SHP77 treated with DMSO at 0.1 percent for 48 hours (cell line): ENCODE data around the gene NIPSNAP2.
"Not testable (repeated sequence)": the region's sequence is repeated elsewhere in the genome, so short reads cannot be mapped to it uniquely, and the experiment has no call there.

Experiments
- DNase-seq: peaks from one replicate; lab custom pipeline; 2025; lab: John Stamatoyannopoulos, UW

Gene NIPSNAP2

DNA sequence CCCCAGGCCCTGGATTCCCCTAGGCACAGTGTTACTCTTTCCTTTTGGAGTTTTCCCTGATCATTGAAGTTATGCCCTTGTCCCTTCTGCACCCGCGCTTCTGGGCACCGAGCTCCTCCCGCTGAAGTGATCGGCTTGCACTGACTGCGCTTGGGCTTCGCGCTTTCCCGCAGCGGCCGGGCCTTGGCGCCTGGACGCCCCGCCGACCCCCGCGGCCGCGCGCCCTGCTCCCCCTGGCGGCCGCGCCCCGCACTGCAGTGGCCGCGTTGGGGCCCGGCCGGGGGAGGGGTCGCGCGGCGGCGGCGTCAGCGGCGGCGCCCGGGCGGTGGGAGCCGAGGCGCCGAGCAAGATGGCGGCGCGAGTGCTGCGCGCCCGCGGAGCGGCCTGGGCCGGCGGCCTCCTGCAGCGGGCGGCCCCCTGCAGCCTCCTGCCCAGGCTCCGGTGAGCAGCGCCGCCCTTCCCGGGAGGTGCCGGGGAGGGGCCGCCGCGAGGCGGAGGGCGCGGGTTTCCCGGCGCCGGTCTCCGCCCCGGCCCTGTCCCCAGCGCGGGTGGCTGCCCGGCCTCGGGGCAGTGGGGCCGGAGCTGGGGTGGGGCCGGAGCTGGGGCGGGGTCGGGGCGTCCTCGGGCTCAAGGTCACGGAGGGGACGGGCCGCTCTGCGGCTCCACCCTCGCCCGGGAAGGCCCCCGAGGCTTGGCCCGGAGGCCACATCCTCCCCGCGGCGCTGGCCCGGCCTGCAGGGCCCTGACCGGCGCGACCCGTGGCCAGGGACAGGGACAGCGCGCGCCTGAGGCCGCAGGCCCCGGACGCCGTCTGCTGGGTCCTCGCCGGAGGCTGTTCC lies at the start of gene NIPSNAP2:
Gene NIPSNAP2 (plus strand): TSS at position 325 of the 839 bp plus-strand sequence. CDS start 25 bp downstream, at position 350.
- DNase-seq, result peak; percentile 55

DNA sequence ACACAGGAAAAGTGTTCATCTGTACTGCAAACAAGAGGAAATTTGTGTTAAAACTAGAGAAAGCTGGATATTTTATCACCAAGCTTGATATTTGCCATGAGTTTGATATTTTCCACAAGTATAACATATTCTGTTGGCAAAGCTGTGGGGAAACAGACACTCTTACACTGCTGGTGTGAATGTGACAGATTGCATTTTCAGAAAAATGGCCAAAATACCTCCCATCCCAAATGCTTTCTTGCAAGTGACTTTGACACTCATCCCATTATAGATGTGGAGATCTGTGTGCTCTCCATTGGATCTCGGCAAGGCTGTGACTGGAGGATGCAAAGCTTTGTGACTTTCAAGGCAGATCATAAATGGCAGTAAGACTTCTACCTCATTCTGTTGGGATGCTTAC lies 46.6 kb upstream of the NIPSNAP2 start:
- no peak for DNase-seq

DNA sequence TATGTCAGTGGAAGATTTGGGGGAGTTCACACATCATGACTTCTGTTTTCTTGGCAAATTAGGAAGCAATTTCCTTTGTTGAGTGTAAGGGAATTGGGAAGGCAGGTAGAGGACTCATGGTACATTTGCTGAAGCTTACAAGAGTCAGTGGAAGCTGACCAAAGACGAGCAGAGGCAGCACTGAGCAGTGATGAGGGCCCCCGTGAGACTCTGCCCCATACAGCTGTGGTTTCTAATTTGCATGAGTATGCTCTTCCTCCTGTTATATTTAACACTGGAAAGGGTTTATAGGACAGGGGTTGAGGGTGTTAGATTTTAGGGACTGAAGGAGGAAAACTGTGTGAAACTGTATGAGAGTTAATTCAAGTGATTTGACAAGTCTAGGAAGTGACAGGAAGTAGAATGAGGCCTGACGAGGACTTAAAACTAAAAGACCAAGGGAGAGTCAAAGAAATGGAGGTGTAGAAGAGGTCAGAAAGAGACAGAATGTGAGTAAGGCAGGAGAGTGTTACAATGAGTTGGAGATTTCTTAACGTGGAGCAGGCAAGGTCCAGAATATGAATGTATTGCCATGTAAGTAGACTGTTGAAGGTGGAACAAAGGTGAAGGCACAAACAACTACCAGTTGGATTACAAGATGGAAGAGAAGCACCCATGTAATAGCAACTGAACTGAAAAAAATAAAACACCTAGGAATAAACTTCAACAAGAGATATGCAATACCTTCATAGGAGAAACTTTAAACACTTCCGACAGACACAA lies 36.2 kb upstream of the NIPSNAP2 start:
- DNase-seq, result no peak

DNA sequence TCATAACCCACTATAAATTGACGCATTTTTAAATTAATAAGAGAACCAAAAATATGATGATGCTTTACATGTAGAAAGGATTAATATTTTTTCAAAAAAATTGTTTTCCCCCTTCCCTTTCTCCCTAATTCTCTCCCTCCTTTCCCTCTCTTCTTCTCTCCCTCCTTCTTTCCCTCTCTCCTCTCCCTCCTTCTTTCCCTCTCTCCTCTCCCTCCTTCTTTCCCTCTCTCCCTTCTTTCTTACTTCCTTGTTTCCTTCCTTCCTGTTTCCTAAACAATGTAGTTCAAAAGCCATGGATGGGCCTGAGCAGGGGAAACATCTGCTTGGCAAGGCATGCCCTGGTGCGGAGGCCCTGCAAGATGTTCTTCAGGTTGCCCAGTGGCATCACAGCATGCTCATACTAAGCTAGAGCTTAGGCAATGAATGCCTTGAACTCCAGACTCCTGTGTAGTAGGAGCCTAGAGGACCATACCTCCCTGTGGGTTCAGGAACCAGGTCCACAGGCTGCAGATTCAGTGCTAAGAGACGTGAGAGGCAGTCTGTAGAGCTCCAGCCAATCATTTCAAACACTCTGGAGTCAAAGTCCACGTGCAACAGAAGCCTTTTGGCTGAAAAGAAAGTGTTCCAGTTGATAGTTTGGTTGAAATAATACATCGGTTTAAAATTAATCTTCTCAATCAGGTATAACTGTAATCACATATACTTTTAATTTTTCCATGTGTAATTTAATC lies 32.8 kb upstream of the NIPSNAP2 start:
- DNase-seq, result no peak

DNA sequence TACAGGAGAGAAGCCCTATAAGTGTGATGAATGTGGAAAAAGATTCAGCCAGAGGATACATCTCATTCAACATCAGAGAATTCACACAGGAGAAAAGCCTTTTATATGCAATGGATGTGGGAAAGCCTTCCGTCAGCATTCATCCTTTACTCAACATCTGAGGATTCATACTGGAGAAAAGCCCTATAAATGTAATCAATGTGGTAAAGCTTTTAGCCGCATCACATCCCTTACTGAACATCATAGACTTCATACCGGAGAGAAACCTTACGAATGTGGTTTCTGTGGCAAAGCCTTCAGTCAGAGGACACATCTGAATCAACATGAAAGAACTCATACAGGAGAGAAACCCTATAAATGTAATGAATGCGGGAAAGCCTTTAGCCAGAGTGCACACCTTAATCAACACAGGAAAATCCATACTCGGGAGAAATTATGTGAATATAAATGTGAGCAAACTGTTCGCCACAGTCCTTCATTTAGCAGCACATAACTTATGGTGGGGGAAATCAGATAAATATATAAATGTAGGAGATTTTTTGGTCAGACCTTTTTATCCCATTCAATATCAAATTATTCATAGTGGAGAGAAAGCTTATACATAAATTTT lies 24.8 kb upstream of the NIPSNAP2 start:
- DNase-seq, result no peak

DNA sequence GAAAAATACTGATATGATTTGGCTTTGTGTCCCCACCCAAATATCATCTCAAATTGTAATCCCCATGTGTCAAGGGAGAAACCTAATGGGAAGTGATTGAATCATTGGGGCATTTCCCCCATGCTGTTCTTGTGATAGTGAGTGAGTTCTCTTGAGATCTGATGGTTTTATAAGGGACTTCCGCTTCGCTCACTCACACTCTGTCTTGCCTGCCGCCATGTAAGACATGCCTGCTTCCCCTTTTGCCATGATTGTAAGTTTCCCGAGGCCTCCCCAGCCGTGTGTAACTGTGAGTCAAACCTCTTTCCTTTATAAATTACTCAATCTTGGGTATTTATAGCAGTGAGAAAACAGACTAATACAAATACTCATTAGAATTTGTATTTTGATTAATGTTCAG lies 17.8 kb upstream of the NIPSNAP2 start:
- DNase-seq, result no peak

DNA sequence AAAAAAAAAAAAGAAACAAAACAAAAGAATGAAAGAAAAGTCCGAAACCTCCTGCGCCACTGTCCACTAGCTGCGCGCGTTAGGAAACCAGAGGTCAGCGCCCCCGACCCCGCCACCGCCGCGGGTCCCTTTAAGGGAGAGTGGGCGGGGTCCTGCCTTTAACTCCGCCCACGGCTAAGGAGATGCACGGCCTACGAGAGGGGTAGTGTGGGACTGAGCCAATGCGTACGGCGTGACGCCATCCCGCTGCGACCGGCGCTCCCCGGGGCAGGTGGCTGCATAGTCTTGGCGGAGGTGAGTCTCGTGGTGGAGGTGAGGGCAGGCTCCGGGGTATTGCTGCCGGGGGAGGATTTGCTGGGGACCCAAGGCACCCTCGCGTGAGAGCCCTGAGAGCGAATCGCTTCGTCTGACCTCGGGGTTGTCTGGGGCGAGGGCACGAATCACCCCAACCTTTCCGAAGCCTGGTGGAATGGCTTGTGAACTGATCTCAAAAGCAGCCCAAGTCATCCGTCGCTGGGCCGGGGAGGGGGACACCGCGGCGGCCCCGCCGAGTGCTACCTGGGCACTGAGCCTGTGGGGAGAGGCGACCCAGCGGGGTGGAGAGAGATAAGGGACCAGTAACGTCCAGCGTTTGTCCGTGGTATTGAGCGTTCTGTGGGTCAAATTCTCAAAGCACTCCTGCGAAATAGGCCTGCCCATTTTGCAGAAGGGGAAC lies 12.6 kb upstream of the NIPSNAP2 start, which contains the start of gene MRPS17:
Gene MRPS17 (plus strand): TSS at position 241 of the 715 bp plus-strand sequence. CDS start 1,319 bp downstream, outside the sequence.
- peak; percentile 94 for DNase-seq

DNA sequence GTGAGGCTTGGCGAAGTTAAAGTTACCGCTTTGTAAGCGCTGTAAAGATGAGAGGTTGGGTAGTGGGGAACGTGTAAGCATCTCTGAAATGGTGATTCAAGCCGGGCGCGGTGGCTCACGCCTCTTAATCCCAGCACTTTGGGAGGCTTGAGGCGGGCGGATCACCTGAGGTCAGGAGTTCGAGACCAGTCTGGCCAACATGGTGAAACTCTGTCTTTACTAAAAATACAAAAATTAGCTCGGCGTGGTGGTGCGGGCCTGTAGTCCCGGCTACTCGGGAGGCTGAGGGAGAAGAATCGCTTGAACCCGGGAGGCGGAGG lies 12.1 kb upstream of the NIPSNAP2 start:
- DNase-seq, result not testable (repeated sequence)

DNA sequence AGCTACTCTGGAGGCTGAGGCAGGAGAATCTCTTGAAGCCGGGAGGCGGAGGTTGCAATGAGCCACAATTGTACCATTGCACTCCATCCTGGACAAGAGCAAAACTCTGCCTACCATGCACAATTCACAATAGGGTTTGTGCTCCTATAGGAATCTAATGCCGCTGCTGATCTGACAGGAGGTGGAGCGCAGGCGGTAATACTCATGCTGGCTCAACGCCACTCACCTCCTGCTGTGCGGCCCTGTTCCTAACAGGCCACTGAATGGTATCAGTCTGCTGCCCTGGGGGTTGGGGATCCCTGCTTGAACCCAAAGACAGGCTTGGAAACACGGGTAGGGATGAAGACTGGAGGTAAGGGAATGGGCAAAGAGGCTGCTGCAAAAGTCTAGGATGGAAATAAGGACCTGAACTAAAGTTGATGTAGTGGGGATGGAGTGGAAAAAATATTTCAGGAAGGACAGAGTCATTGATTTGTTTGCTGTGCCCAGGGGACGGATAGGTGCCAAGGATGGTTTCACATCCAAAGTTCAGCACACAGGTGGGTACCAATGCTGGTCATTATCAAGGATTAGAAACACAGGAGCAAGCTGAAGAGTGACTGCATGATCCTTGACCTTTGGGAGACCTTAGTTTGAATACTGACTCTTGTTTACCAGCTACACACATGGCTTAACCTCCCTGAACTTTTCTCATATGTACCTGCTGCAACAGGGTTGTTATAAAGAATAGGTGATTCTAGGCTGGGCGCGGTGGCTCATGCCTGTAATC lies 10.5 kb upstream of the NIPSNAP2 start:
- no peak for DNase-seq

DNA sequence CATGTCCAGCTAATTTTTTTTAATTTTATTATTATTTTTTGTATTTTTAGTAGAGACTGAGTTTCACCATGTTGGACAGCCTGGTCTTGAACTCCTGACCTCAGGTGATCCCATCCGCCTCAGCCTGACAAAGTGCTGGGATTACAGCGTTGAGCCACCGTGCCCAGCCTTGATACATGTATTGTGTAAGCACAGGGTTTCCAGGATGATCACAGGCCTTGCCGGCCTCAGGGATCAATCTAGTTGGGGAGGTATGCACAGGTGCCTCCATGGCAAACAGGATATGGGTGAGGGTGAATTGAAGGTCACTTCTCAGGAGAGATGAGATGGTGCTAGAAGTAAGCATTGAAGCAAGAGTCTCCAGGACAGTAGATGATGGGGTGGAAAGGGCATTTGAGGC lies 7.2 kb upstream of the NIPSNAP2 start:
- DNase-seq, result no peak

DNA sequence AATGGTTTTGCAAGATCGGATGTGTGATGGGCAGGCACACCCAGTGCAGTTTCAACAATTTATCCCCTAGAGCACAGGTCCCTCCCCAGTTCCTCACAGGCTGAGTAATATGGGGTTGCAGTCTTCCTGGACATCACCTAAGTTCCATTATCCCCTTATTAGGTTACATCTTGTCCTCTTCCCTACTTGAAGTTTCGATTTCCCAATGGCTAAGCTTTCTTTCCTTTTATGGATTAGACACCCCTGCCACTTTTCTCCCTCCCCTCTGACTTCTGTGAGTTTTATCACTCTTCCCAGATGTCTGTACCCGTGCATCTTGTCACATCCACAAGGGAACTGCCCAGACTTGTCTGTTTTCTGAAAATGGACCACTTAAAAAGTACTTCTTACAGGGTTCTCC lies 2.4 kb upstream of the NIPSNAP2 start:
- DNase-seq, result no peak

DNA sequence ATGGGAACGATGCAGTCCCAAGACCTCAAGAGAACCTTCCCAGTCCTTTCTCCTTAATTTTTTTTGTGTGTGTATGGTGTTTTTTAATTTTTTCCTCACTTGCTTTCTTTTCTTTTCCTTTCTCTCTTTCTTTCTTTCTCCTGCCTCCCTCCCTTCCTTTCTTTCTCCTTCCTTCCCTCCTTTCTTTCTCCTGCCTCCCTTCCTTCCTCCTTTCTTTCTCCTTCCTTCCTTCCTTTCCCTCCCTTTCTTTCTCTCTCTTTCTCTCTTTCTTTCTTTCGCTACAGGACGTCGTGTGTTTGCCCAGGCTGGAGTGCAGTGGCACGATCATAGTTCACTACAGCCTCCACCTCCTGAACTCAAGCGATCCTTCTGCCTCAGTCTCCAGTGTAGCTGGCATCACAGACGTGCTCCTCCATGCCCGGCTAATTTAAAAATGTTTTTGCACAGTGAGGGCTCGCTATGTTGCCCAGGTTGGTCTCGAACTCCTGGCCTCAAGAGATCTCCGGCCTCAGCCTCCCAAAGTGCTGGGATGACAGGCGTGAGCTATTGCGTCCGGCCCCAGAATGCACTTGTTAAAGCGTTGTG lies 709 bp upstream of the NIPSNAP2 start:
- DNase-seq, result no peak

DNA sequence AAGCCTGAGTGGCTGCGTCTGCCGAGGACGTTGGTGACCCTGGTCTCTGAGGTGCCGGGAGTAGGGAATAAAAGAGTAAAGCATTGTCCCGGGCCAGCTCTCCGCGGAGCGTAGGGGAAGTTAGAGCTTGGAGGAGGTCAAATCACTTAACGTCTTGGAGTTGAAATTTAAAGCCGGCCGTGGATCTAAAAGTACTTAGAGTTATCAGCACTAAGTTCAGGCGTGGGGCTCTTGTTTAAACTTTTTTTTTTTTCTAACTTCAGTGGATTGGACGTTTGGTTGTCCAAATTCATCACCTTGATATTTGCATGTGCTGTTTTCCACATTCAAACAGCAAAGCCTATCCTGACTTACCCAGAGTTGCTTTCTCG lies 700 bp downstream of the NIPSNAP2 start:
- no peak for DNase-seq

DNA sequence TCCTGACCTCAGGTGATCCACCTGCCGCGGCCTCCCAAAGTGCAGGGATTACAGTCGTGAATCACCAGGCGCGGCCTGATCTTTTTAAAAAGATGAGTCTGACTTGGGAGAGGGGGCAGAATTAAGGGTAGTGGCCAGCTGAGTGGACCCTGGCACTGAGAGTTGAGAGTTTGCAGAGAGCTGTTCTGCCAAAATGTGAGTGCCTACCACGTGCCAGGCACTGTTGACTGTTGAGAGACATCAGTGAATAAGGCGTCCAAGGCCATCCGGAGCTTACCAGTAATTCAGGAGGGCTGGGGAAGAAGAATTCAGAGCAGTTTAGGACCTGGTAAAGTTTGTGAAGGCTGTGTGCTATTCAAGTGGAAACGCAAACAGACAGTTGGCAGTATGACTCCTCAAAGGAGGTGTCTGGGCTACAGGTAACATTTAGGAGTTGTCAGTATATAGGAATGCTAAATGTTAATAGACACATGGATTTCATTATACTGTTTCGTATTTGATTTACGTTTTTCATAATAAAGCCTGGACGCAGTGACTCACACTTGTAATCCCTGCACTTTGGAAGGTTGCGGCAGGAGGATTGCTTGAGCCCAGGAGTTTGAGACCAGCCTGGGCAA lies 1.5 kb downstream of the NIPSNAP2 start:
- DNase-seq, result peak; percentile 35

DNA sequence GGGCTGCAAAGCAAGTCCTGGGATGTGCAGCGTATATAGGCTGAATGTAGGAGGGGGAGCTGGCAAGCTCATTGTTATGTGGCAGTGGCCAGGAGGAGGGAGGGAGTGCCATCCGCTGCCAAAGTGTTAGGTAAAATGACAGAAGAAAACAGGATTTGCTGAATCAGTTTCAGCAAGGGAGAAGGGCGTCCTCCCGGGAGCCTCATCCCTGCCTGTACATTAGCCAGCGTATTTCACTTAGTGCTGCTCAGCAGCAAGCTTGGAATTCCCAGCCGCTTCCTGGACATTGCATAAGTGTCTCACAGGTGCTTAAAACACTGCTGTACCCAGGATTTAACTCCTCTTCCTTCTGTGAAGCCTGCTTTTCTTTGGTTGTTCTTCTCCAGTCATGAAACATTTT lies 2.5 kb downstream of the NIPSNAP2 start:
- DNase-seq, result no peak

DNA sequence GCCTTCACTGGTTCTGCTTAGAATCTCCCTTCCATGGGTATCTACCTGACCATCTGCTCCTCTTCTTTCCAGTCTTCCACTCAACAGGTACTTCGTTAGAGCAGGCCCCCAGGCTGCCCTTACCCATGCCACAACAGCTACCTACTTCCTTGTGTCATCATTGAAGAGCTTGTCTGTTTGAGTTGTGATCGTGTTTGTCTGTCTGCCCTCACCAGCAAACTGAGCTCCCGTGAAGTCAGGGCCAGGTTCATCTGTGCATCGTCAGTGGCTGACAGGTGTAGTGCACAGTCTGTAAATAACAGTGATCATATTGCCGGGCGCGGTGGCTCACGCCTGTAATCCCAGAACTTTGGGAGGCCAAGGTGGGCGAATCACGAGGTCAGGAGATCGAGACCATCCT lies 5.0 kb downstream of the NIPSNAP2 start:
- peak; percentile 37 for DNase-seq

DNA sequence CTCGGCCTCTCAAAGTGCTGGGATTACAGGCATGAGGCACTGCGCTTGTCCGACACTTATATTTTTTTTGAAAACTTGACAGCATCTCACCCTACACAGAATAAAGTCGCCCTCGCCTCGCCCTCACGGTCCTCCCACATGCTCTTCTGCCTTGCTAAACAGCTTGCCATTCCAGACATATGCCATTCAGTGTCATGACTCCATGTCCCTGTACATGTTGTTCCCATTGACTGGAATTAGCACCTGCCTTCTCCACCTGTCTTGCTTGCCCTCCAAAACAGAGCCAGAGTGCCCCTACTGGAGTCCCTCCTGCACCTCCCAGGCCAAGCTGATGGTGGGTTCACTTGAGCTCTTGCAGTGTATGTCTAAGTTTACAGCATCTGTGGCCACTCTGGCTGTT lies 6.2 kb downstream of the NIPSNAP2 start:
- peak; percentile 27 for DNase-seq

DNA sequence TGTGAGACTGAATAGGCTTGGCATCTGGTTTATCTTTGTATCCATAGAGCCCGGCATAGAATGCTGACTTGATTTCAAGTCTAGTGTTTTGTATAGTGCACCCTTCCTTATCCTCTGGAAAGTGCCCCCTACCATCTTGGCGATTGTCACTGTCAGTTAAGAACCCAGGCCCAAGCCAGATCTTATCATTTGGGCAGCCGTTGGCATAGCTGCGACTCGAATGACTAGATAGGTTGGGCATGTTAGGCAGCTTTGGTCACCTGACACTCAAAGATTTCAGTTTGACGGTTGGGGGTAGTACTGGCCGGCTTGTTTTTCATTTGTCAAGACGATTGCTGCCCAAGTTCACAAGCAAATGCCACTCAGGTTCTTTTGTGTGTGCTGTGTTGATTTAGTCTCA lies 6.6 kb downstream of the NIPSNAP2 start:
- DNase-seq, result no peak

DNA sequence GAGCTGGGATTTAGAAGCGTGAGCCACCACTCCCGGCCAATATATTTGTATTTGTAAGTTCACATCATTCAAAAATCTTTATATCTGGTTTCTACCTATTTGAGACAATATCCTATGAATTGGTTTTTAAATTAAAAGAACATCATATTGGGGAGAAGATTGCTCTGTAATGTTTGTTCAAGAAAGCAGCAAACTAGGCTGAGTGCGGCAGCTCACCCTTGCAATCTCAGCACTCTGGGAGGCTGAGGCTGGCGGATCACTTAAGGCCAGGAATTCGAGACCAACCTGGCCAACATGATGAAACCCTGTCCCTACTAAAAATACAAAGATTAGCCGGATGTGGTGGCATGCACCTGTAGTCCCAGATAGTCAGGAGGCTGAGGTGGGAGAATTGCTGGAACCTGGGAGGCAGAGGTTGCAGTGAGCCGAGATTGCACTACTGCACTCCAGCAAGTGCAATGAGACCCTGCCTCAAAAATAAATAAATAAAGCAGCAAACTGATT lies 9.4 kb downstream of the NIPSNAP2 start:
- no peak for DNase-seq
